Stimulated activated CD8-positive, alpha-beta memory T cell treated with anti-CD3 and anti-CD28 coated beads, Interleukin-15, amount 100 ng/mL, for 1 hour (primary cell): ENCODE results near the gene LILRA1.
"Not testable (repeated sequence)": the region's sequence is repeated elsewhere in the genome, so short reads cannot be mapped to it uniquely, and the experiment has no call there.

Experiments
- DNase-seq: peaks from one replicate; pipeline ENCODE4 v3.0.0-alpha.2; 2020; ENCODE audit warnings: low read depth

Gene LILRA1

DNA sequence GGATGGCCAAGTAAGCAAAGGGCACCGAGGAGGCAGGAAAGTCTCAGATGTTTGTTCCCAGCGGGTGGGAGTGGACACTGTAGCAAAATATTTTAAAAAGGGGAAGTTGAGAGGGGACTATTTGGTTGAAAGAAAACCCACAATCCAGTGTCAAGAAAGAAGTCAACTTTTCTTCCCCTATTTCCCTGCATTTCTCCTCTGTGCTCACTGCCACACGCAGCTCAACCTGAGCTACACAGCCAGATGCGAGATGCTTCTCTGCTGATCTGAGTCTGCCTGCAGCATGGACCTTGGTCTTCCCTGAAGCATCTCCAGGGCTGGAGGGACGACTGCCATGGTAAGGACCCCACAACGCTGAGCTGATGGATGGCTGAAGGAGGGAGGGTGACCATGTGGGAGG, at the start of gene LILRA1:
Gene LILRA1, plus strand, starts transcription at position 188 of the 400 bp plus-strand sequence. CDS start 613 bp downstream, outside the sequence.
- not testable (repeated sequence) for DNase-seq

DNA sequence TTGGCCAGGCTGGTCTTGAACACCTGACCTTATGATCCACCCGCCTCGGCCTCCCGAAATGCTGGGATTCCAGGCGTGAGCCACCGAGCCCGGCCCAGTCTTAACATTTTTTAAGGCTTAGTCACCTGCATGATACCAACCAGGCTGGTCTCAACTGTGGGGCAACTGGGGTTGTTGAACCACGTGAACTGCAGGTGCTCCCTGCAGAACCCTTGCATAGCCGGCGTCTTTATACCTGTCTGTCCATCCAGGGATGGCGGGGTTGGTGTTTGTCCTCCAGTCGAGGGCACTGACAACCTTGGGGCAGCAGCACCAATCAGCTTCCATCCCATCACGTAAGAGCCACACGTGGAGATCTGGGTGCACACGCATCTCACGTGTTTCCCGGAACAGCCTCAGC, 44.6 kb upstream of the LILRA1 start:
- DNase-seq = no peak

DNA sequence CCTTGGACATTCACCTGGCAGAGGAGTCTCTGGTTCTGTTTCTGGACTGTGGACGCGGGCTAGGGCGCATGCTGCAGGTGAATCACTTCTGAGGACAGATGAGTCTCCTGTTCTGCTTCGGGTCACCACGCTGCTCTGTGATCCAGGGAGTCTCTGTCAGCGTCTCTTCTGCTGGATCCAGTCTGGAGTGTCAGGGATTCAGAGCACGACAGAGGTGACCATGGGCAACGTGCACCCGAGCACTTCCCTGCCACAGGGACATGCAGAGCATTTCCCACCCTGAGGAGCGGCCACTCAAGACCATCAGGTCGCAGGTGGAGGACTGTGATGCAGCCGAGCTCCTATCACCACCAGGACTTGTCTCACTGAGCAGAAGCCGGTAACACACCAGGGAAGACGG, 44.2 kb upstream of the LILRA1 start:
- no peak for DNase-seq

DNA sequence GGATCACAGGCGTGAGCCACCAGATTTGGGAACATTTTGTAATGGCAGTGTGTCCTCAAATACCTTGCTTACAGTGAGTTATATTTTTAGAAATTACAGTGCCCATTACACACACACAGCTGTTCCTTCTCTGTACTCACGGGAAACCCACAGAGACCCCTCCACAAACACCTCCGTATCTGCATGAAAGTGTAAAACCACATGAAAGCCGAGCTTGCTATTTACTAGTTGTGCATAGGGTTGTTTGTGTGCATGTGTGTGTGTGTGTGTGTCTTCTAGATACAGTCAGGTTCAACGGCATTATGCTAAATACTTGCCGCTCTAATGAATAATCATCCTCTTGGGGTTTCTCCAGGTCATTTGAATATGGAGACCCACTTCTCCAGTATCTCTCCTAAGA, 42.1 kb upstream of the LILRA1 start:
- DNase-seq = no peak

DNA sequence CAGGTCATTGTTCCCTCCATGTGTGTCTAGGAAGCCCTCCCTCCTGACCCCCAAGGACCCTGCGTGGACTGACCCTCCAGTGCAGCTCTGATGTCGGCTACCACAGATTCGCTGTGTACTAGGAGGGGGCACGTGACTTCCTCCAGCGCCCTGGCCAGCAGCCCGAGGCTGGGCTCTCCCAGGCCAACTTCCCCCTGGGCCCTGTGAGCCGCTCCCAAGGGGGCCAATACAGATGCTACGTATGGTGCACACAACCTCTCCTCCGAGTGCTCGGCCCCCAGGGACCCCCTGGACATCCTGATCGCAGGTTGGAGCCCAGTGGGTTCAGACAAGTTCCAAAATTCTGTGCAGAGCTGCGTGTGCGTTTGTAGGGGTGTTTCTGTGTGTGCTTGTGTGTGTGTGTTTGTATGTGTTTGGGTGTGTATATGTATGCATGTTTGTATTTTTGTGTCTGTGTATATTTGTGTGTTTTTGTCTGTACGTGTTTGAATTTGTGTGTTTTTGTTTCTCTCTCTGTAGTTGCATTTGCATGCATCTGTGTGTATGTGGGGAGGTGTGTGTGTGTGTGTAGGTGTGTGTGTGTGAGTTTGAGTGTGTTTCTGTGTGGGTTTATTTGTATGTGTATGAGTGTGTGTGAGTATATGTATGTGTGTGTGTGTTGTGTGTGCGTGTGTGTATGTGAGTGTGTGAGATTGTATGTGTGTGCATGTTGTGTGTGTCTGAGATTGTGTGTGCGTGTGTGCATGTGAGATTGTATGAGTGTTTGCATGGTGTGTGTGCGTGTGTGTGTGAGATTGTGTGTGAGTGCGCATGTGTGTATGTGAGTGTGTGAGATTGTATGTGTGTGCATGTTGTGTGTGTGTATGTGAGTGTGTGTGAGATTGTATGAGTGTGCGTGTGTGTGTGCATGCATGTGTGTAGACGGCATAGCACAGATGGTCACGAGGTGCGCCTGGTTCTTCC, 41.2 kb upstream of the LILRA1 start:
- no peak for DNase-seq

DNA sequence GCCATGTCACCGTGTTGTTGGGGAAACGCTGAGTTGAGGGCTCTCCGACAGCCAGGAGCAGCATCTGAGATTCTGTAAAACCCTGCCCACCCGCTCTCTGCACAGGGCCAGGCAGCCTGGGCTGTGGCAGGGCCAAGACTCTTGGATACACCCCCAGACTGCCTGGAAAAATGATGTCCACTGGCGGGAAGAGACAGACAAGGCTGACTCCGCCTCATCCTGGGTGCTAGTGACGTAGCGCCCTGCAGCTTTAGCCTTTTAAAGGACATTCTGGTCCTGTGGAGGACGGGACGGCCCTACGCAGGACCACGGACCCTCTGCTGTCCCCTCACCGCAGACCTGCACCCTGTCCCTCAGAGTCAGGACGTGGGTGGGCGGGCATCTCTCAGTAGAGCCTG, 40.5 kb upstream of the LILRA1 start:
- DNase-seq = no peak

DNA sequence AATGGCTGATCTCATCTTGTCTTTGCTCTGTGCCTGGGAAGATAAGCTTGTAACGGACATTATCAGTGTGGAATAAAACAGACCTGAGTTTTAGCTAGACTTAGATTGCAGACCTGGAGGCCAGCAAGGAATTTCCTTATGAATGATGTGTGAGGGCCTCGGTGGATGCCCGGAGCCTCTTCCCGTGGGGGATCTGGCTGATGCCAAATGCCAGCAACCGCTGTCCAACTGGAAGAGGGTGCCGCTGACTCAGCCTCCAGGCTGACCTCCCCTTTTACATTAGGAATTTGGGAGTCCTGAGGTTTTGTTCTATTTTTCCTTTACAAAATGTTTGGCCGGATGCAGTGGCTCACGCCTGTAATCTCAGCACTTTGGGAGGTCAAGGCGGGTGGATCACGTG, 39.4 kb upstream of the LILRA1 start:
- DNase-seq = no peak

DNA sequence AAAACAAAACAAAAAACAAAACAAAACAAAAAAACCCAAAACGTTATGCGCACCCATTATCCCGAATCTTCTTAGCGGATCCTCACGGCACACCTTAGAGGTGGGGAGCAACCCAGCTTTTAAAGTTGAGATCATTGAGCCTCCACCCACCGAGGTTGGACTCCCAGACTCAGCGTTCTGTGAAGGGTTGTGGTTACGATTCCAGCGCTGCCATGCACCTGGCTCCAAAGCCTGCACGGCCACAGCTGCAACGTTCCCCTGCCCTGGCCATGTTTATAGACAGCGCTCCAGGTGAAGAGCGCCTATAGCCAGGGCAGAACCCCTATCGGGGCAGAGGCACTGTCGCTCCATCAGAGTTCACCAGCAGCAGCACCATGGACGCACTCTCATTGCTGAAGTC, 38.5 kb upstream of the LILRA1 start:
- DNase-seq = no peak

DNA sequence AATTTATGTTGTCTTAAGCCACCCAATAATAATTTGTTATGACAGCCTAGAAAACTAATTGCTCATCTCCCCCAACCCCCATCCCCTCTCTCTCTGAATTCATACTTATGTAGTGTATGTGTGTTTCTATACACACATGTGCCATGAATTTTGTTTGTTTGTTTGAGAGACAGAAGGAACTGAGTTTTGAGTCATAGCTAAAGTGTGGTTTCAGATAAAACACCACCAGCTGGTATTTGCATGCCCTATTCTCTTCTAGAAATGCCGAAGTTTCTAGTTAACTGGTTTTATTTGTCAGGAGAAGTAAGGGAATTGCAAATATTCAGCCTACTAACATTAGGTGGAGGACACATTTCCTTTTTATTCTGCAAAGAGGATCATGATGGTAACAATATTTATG, 37.2 kb upstream of the LILRA1 start:
- no peak for DNase-seq

DNA sequence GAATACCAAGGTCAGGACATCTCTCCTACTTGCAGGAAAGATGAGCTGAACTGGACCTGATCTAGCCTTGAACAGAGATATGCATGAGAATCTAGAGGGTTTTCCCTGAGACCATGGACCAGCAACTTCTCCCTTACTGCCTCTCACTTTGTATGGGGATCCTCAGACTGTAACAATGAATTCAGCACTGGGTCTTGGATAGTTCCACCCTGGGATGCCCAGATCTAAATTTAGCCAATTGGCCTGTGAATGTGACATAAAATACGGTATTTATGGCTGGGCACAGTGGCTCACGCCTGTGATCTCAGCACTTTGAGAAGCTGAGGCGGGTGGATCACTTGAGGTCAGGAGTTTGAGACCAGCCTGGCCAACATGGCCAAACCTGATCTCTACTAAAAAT, 35.1 kb upstream of the LILRA1 start:
- no peak for DNase-seq

DNA sequence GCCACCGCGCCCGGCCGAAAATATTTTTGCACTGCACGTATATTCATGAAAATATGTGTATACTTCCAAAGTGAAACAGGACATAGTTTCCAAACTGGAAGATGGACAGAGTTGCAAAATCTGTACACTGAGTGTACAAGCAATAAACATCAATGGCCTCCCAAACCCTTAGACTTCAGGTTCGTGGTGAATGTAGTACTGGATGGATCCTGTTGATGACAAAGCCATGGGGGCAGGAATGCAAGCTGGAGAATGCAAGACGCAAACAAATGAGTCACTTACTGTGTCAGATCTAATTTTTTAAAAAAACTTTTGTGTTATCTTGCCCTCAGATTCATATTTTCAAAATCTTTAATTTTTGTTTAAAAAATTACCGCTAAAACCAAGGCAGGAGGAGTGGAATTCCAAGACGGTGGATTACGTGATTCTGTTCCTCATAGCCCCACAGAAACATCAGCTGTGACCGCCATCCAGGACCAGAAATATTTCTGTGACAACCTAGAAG, 32.5 kb upstream of the LILRA1 start:
- DNase-seq = no peak

DNA sequence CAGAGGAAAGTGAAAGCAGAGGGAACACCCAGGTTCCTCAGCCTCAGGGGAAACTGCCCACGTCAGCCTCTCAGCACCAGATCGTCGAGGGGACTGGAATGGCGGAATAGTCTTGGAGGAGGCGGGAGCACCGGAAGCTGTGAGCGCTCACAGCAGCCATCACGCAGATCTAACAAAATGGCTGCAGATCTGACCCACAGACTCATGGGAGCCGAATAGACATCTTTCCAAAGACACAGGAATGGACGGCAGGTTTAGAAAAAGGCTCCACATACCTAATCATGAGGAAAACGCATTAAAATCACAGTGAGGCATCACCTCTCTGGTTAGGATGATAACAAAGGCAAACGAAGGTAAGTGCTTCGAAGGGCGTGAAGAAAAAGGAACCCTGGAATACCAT, 31.6 kb upstream of the LILRA1 start:
- DNase-seq = no peak

DNA sequence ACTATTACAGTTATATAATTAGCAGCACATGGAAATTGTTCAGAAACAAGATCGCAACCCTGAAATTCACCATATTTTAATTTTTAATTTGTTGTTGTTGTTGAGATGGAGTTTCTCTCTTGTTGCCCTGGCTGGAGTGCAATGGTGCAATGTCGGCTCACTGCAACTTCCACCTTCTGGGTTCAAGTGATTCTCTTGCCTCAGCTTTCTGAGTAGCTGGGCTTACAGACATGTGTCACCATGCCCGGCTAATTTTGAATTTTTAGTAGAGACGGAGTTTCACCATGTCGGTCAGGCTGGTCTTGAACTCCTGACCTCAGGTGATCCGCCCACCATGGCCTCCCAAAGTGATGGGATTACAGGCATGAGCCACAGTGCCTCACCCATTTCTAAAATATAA, 30.2 kb upstream of the LILRA1 start:
- not testable (repeated sequence) for DNase-seq

DNA sequence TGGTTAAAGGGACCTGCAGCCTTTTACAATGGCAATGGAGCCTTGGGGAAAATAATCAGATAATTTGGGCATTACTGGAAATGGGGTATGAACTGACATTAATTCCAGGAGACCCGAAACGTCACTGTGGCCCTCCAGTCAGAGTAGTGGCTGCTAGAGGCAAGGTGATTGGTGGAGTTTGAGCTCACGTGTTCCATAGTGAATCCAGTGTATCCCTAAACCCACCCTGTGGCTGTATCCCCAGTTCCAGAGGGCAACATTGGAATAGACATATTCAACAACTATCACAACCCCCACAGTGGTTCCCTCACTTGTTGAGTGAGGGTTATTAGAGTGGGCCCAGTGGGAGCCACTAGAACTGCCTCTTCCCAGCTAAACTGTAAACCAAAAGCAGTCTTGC, 23.1 kb upstream of the LILRA1 start:
- no peak for DNase-seq

DNA sequence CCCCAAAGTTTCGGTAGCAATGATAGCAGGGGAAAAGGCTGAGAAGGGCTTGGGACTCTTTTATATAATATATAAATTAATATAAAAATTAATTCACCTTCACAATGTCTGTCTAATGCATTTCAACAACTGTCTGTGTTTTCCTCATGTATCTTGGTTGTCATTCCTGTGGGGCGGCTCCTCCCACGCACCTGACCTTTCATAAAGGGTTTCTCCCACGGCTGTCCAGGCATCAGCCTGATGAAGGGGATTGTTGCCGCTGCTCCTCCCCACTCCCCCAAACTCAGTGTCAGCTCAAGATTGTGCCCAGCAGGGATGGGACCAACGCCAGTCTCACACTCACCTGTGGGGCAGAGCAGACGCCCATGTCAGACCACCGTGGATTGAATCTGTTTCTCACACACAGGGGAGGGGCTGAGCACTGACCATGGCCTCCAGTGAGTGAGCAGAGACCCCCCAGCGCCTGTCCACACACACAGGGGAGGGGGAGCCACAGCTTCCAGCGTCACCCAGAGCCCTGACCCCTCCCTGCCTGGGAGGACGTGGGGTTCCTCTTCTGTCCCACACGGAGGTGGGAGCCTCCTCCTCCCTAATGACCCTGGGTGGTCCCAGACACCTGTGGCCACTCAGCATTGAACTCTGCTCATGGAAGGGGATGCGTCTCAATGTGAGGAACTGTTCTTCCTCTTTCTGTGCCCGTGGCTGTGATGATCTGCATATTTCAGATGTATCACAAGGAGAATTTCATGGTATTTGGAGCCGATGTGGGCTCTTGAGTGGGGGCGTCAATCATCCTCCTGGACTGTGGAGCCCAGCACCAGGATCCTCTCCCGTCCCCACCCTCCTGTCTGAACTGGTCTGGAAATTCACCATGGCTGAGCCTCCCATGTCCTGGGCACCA, 21.5 kb upstream of the LILRA1 start:
- not testable (repeated sequence) for DNase-seq

DNA sequence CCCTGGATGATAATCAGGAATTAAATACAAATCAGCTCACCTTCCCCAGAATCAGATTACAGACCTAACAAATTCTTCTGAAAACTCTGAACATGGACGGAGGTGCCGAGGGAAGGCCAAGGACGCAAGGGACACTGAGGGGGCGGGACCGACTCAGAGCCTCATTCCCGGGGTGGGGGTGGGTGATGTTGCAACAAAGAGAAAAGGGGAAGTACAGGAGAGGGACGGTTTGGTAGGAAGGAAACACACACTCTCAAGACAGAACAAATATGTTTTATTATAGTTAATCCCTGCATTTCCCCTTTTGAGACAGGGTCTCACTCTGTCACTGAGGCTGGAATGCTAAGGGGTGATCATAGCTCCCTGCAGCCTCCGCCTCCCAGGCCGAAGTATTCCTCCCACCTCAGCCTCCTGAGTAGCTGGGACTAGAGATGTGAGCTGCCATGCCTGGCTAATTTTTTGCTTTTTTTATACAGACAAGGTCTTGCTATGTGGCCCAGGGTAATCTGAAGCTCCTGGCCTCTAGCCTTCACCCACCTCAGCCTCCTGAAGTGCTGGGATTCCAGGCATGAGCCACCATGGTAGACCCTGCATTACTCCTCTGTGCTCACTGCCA, 20.6 kb upstream of the LILRA1 start:
- DNase-seq = no peak

DNA sequence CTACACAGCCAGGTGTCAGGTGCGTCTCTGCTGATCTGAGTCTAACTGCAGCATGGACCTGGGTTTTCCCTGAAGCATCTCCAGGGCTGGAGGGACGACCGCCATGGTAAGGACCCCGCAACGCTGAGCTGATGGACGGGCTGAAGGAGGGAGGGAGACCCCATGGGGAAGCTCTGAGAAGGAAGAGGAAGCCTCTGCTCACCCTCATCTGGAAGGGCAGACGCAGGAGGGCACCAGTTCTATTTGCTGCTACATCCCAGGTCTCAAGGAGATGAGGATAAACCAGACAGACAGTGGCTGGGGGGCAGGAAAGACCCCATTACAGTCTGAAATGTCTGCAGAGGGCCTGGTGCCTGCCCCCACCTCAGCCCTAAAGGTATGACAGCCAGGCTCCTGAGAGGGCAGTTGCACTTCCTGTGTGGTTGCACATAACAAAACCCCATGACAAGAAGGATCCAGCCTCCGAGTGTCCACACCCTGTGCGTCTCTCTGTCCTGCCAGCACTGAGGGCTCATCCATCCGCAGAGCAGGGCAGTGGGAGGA, 20.0 kb upstream of the LILRA1 start, which contains the start of gene LILRA2:
Gene LILRA2, plus strand, starts transcription at position 461 of the 543 bp plus-strand sequence. CDS start 89 bp downstream, outside the sequence.
- DNase-seq = no peak

DNA sequence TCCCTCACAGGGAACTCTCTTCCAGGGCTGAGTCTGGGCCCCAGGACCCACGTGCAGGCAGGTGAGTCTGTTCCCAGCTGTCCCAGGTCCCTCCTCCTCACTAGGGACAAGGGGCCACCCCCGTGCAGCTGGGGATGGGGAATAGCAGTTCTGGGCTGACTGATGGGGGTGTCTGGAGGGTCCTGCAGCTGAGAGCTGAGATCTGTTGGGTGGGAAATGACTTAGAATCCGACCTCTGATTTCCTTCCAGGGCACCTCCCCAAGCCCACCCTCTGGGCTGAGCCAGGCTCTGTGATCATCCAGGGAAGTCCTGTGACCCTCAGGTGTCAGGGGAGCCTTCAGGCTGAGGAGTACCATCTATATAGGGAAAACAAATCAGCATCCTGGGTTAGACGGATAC, 19.4 kb upstream of the LILRA1 start:
- no peak for DNase-seq

DNA sequence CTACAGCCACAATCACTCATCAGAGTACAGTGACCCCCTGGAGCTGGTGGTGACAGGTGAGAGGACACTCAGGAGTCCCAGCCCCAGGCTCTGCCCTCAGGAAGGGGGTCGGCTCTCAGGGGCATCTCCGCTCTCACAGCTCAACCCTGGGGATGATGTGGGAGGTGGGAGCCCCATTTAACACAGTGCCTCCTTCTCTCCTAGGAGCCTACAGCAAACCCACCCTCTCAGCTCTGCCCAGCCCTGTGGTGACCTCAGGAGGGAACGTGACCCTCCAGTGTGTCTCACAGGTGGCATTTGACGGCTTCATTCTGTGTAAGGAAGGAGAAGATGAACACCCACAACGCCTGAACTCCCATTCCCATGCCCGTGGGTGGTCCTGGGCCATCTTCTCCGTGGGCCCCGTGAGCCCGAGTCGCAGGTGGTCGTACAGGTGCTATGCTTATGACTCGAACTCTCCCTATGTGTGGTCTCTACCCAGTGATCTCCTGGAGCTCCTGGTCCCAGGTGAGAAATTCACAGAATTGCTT, 18.8 kb upstream of the LILRA1 start:
- no peak for DNase-seq

DNA sequence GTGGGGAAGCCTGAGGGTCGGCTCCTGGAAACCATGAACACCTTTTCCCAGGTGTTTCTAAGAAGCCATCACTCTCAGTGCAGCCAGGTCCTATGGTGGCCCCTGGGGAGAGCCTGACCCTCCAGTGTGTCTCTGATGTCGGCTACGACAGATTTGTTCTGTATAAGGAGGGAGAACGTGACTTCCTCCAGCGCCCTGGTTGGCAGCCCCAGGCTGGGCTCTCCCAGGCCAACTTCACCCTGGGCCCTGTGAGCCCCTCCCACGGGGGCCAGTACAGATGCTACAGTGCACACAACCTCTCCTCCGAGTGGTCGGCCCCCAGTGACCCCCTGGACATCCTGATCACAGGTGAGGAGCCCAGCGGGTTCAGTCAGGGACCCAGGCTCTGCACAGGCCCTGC, 18.2 kb upstream of the LILRA1 start:
- not testable (repeated sequence) for DNase-seq

DNA sequence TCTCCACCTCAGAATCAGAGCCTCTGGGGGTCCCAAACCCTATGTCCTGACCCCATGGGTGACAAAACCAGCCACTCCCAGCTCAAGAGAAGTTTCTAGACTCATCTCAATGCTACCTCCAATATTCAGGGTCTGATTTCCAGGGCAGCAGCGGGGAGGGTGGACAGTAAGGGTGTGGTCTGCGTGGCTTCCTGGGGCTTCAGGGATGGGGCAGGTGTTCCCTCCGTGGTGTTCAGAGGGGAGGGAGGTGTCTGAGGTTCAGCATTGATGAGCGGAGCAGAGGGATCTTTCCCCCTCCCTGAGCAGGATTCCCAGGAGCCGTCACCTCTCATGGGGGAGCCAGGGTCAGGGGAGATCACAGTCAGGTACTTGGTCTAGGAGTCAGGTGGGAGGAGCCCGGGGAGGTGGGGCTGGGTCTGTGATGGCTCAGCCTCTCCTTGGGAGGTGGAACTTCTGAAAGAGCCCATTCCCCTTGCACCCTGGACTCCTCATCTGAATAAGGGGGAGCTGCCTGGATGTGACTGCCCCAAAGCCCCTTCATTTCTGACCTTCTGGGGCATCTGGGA, 16.9 kb upstream of the LILRA1 start:
- DNase-seq = no peak
